Suppressor macrophage treated with lipopolysaccharide for 4 hours (primary cell): ENCODE data around the gene AGO4.
"Not testable (repeated sequence)": the region's sequence is repeated elsewhere in the genome, so short reads cannot be mapped to it uniquely, and the experiment has no call there.

ENCODE experiments used
- DNase-seq: peaks from one replicate; pipeline ENCODE4 v3.0.0-alpha.2; 2020

AGO4 gene

GRCh38 chr1:35807614-35808449, at the start of gene AGO4:
Gene AGO4, plus strand, starts transcription at chr1:35808016. Its CDS starts 401 bp downstream, at chr1:35808417.
- peak; percentile 61 for DNase-seq

- DNase-seq = no peak
Measured at GRCh38 chr1:35762141-35762540, 45.7 kb upstream of the AGO4 start.

DNA sequence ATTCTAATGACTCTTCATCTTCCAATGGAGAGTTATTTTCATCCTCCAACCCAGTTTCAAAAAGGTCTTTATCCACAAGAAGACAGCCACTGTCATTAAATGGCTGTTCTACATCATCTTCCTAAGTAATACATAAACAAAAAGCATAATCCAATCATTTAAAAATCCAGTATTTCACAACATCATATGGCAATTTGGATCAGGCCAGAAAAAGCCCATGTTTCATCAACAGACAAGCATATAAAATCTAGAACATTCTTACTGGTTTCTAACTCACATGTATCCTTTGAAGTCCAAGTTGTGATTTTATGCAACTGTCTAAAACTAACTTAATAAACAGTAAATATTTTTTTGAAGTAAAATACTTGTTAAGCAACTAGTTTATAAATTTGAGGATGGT, 44.6 kb upstream of the AGO4 start:
- peak; percentile 20 for DNase-seq

DNA sequence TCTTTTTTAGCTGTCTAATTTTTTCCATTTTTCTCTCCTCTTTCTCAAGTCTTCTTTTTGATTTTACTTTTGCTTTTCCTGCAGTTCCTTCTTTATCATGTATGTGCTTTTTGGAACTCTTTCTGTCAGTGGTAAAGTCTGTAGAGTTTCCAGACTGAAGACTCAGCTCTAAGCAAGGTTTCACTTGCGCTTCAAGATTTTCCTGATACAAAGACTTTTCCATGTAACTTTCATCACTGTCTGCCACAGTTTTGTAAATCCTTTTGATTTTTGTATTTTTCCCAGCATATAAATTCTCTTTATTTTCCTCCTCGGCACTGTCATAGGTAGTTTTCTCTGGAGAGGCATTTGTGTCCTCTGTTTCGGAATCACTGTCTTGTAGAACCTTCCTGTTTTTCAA, 43.5 kb upstream of the AGO4 start:
- no peak for DNase-seq

GRCh38 chr1:35768350-35769187, 39.2 kb upstream of the AGO4 start:
- DNase-seq = no peak

DNA sequence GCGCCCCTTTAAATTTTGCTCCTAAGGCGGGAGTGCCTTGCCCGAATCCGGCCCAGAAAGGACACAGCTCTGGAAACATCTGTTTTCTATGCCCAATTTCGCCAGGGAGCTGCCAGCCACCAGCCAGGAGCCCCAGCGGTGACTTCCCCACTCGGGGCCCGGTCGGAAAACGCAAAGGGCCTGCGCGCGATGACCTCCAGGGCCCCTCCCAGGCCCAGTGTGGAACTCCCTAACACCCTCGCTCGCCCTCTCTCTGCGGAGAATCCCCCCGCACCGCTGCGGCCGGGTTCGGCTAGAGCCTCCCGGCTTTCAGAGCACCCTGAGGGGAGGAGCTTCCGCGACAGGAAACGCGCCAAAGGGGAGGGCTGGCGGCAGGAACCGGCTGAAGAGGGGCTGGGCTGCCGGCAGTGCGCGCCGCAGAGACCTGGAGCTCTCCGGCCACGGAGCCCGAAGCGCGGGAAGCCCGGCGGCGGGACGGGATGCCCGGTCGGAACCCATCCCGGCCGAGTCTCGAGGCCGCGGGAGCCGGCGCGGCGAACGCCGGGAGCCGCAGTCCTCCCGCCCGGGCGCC, 38.5 kb upstream of the AGO4 start:
- DNase-seq = peak; percentile 91

GRCh38 chr1:35773711-35774110, 34.1 kb upstream of the AGO4 start:
- no peak for DNase-seq

DNA sequence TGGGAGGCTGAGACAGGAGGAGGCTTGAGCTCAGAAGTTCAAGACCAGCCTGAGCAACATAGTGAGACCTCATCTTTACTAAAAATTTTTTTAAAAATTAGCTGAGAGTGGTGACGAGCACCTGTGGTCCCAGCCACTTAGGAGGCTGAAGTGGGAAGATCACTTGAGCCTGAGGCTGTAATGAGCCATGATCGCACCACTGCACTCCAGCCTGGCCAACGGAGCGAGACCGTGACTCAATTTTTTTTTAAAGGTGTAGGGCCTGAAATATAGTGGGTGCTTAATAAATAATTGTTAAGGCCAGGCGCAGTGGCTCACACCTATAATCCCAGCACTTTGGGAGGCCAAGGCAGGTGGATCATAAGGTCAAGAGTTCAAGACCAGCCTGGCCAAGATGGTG, 31.6 kb upstream of the AGO4 start:
- not testable (repeated sequence) for DNase-seq

- no peak for DNase-seq
Measured at GRCh38 chr1:35777109-35777508, 30.7 kb upstream of the AGO4 start.

GRCh38 chr1:35783055-35783583, 24.7 kb upstream of the AGO4 start:
- DNase-seq = no peak

DNA sequence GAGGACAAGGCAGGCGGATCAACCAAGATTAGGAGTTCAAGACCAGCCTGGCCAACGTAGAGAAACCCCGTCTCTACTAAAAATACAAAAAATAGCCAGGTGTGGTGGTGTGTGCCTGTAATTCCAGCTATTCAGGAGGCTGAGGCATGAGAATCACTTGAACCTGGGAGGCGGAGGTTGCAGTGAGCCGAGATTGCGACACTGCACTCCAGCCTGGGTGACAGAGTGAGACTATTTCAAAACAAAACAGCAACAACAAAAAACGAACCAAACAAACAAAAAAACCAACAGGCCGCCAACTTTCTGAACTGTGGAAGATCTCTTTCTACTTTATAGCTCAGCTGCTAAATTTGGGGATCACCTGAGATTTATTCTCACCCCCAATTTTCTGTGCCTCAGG, 23.5 kb upstream of the AGO4 start:
- not testable (repeated sequence) for DNase-seq

DNA sequence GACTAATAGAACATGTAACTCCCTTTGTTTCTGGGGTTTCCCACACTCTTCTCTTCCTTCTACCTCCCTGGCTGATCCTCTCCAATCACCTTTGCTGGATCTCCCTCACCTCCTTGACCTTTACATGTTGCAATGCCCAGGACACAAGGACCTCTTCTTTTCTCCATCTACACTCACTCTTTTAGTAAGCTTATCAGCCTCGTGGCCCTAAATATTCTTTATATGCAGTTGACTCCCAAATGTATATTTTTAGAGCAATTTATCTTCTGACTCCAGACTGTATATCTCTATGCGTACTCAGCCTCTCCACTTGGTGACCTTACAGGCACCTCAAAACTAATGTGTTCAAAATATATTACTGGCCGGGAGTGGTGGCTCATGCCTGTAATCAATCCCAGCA, 19.7 kb upstream of the AGO4 start:
- no peak for DNase-seq

GRCh38 chr1:35790670-35791069, 17.1 kb upstream of the AGO4 start:
- DNase-seq = no peak

DNA sequence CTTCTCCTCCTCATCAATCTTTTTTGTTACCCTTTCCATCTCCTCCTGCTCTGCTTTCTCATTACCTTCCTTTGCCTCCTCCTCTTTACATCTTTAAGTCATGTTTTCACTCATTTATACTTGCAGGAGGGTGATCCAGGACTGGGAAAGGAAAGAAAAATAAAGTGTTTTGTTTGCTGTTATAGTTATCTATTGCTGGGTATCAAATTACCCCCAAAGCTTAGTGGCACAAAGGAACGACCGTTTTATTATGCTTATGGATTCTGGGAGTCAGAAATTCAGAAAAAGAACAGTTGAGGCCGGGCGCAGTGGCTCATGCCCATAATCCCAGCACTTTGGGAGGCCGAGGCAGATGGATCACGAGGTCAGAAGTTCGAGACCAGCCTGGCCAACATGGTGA, 12.5 kb upstream of the AGO4 start:
- DNase-seq = no peak

GRCh38 chr1:35797380-35797779, 10.4 kb upstream of the AGO4 start:
- DNase-seq = peak; percentile 47

- DNase-seq = peak; percentile 29
Measured at GRCh38 chr1:35798019-35798418, 9.8 kb upstream of the AGO4 start.

DNA sequence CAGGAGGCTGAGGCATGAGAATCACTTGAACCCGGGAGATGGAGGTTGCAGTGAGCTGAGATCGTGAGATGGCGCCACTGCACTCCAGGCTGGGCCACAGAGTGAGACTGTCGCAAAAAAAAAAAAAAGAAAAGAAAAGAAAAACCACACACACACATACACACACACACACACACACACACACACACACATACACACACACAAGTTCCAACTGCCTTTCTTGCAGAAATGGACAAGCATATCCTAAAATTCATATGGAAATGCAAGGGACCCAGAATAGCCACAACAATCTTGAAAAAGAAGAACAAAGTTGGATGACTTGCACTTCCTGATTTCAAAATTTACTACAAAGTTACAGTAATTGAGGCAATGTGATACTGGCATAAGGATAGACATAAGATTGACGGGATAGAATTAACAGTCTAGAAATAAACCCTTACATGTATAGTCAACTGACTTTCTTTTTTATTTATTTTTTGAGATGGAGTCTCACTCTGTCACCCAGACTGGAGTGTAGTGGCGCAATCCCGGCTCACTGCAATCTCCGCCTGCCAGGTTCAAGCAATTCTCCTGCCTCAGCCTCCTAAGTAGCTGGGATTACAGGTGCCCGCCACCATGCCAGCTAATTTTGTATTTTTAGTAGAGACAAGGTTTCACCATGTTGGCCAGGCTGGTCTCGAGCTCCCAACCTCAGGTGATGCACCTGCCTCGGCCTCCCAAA, 7.5 kb upstream of the AGO4 start:
- peak; percentile 89 for DNase-seq

DNA sequence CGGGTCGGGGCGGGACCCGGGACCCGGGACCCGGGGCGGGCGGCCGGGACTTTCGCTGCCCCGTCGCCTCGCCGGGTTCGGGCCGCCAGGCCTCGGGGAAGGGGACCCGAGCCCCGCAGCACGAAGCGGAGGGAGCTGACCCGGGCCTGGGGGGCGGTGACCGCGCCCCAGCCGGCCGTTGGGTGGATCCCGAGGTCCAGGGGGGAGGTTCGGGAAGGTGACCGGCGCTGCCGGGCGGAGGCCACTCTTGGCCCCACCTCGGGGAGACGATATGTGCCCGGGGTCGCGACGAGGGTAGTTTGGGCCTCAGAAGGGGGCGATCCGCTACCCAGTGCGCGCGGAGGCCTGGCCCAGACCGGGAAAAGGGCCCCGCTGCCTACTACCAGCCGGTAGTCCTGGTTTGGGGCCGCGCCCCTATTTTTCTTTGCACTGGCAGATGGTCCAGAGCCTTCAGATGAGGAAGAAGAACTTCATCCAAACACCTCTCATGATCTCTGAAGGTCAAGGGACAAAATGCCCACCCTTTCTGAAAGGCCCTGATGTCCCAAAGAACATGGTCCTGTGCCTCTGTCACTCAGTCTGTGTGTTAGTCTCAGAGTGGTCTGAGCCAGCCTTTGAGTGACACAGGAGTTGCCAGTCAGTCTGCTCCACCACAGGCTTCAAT, 766 bp downstream of the AGO4 start:
- peak; percentile 42 for DNase-seq

DNA sequence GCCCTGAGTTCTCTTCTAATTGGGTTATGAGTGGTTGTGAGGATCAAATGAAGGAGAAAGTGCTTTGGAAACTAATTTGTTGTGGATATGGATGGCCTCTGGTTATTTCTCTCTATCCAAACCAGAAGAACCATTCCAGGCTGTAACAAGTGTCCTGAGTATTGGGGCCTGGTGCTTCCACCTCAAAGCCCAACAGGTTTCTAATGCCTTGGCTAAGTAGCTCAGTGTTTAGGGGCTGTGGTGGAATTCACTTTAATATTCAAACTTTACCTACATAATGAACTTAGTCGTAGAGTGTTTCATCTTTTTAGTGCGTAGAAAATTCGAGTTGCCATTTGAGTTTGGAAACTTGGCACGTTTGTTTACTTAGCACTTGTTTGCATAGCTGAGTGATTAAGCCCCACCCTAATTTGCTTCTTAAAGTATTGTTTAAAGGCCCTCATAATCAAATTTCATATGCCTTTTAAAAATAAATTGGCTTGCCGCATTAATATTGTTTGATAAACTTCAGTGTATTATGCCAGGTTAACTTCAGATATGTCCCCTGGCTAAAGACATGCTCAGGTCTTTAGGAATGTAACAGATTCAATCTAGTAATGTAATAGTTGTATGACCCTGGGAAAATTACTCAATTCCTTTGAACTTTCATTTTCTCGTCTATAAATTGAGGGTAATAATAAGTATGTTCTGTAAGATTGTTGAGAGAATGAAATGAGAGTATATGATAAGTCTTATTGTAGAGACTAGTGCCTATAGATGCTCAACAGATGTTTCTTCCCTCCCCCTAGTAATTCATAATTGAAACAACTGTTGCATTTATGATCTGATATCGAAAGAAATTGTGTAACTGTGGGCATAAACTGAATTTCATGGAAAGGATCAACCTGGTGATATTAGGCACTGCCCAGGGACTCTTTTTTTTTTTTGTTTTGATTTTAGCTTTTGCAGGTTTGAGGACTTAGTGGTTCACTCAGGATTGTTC, 1.6 kb downstream of the AGO4 start:
- DNase-seq = peak; percentile 21

DNA sequence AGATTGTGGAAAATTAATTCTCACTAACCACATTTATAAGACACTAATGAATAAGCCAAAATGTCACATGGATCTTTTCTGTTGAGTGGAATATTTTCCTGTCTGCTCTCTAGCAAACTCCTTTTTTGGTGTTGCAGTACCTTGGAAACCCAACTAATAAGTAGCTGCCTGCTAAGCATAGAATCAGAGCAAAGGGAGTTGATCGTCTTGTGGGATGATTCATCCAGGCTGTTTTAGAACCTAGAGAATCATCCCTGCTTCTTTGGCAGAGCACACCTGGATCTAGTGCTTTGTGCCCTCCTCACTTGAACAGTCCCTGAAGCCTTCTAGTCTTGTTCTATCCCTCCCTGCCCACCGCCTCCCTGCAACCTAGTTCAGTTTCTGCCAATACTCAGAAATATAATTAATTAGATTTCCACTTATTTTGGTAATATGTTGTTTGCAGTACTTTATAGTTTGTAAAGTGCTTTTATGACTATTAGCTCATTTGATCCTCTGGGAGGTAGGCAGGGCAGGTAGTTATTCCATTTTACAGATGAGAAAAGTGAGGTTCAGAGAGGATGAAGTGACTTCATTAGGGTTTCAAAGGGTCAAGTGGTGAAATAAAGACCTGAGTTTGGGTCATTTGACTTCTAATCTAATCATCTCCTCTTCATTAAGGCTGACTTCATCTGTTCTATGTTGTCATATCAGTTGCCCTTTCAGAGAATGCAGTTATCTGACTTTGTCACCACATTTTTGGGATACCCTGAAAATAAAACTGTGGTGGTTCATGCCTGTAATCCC, 2.5 kb downstream of the AGO4 start:
- peak; percentile 43 for DNase-seq
